ENCODE data around the gene MSL1. TPM values are rescaled to one million over a fixed set of nuclear protein-coding genes. Genes with fewer than 3 reads are reported as not detected.

MSL1 gene
- total and polyA plus RNA-seq, 9 of the 15 experiments (the other 6 are each of a cell fraction or from before 2014, with no cell fraction given), result 13.8 to 120 (median 61.9) TPM

DNA sequence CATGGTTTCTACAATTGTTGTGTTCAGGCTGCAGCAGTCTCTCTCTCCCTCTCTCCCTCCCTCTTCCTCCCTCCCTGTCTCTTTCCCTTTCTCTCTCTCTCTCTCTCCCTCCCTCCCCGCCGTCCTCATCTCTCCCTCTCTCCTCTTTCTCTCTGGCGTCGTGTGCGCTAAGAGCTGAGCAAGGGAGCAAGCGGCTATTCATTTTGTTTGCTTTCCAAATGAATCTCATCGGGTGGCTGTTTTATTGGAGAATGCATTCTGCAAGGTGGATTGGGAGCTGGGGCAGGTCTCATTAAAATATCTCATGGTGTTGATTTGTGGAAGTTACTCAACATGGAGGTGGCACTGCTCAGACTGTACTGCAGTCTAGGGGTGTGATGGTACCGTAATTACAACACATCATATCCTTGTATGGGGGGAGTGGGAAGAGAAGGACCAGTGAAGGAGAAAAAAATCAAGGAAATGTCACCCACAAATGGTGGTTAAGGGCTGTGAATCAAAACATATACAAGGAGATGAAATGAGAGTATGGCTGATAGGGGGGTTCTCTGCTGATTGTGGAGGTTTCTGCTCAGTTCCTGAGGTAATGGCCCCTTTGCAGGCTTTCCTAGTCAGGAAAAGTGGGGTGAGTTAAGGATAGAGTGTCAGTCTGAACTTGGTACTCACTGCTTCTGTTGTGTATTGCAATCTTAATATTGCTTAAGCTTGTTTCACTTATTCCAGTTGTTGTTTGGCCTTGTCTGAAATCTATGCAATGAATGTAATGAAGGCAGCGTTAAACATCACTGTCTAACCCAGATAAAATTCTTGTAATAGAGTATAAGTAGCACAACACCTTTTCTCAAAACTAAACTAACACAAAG, 2.7 kb downstream of the MSL1 start (continued):
- no peak for TF ChIP-seq EZH2 (IDR thresholded peaks at IDR 0.05; ENCODE audit: borderline replicate concordance, low read depth, low read length)
- TF ChIP-seq RBM15 (IDR thresholded peaks at IDR 0.05; ENCODE audit: insufficient read depth, low read length), result no peak
- no peak for TF ChIP-seq ZNF695 (CRISPR knock-in tag; IDR thresholded peaks at IDR 0.05)
- no peak for TF ChIP-seq ZNF384 (IDR thresholded peaks at IDR 0.05; ENCODE audit: low read depth, low read length)
- no peak for TF ChIP-seq ZC3H11A (IDR thresholded peaks at IDR 0.05; ENCODE audit: low read depth, low read length)
- TF ChIP-seq THAP7 (CRISPR knock-in tag; IDR thresholded peaks at IDR 0.05), result no peak
- peak in 1 of 2 experiments; percentile 66; a peak in 1 of 4 replicates for TF ChIP-seq HDAC1 (IDR thresholded peaks at IDR 0.05)
- no peak for TF ChIP-seq DNMT1 (IDR thresholded peaks at IDR 0.05)
- TF ChIP-seq CXXC5 (CRISPR knock-in tag; IDR thresholded peaks at IDR 0.05), result 0 out of 2 replicates have a peak, but pooled peaks have one; percentile 11
- TF ChIP-seq SMARCC2 (IDR thresholded peaks at IDR 0.05; ENCODE audit: low read depth), result no peak
- TF ChIP-seq KLF13 (tag; IDR thresholded peaks at IDR 0.05; ENCODE audit: borderline replicate concordance, low read depth), result no peak
- TF ChIP-seq BRD4 (IDR thresholded peaks at IDR 0.05), result no peak
- TF ChIP-seq POLR2AphosphoS5 (IDR thresholded peaks at IDR 0.05; ENCODE audit: control insufficient read depth, insufficient read depth, low read depth, low read length), result no peak
- no peak for TF ChIP-seq ZNF140 (CRISPR knock-in tag; IDR thresholded peaks at IDR 0.05)
- TF ChIP-seq, protein P1, sequence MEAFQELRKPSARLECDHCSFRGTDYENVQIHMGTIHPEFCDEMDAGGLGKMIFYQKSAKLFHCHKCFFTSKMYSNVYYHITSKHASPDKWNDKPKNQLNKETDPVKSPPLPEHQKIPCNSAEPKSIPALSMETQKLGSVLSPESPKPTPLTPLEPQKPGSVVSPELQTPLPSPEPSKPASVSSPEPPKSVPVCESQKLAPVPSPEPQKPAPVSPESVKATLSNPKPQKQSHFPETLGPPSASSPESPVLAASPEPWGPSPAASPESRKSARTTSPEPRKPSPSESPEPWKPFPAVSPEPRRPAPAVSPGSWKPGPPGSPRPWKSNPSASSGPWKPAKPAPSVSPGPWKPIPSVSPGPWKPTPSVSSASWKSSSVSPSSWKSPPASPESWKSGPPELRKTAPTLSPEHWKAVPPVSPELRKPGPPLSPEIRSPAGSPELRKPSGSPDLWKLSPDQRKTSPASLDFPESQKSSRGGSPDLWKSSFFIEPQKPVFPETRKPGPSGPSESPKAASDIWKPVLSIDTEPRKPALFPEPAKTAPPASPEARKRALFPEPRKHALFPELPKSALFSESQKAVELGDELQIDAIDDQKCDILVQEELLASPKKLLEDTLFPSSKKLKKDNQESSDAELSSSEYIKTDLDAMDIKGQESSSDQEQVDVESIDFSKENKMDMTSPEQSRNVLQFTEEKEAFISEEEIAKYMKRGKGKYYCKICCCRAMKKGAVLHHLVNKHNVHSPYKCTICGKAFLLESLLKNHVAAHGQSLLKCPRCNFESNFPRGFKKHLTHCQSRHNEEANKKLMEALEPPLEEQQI (IDR thresholded peaks at IDR 0.05), result no peak
- no peak for TF ChIP-seq MBD1 (CRISPR knock-in tag; IDR thresholded peaks at IDR 0.05)
- no peak for TF ChIP-seq CREBBP (IDR thresholded peaks at IDR 0.05; ENCODE audit: low read depth, low read length)
- TF ChIP-seq CGGBP1 (CRISPR knock-in tag; IDR thresholded peaks at IDR 0.05), result no peak
- no peak for TF ChIP-seq GATAD2A (IDR thresholded peaks at IDR 0.05)
